ENCODE measurements around the gene PCDHA2. TPM values are rescaled to one million over a fixed set of nuclear protein-coding genes. Genes with fewer than 3 reads are reported as not detected.
"Not testable (repeated sequence)": the region's sequence is repeated elsewhere in the genome, so short reads cannot be mapped to it uniquely, and the experiment has no call there.

The PCDHA2 gene
- not detected for total RNA-seq

DNA sequence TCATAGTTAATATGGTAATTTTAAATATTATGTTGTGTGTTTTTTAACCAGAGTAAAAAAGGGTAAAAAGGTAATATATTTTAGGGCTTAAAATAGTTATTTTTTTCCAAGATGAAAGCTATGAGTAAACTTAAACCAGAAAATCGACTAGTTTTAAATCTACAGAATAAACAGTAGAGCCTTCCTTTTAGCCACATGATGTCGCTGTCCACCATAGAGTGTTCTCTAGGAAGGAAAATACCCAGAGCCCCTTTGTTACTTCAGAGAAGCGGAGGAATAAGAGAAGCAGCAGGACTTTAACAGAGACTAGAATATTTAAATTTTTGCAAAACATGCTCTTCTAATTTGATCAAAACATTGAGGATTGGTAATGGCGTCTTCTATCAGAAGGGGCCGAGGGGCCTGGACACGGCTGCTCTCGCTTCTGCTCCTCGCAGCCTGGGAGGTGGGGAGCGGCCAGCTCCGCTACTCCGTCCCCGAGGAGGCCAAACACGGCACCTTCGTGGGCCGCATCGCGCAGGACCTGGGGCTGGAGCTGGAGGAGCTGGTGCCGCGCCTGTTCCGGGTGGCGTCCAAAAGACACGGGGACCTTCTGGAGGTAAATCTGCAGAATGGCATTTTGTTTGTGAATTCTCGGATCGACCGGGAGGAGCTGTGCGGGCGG, at the start of gene PCDHA2:
TSS of gene PCDHA2 (plus strand) at position 258 of the 664 bp plus-strand sequence.
- no peak for DNase-seq

DNA sequence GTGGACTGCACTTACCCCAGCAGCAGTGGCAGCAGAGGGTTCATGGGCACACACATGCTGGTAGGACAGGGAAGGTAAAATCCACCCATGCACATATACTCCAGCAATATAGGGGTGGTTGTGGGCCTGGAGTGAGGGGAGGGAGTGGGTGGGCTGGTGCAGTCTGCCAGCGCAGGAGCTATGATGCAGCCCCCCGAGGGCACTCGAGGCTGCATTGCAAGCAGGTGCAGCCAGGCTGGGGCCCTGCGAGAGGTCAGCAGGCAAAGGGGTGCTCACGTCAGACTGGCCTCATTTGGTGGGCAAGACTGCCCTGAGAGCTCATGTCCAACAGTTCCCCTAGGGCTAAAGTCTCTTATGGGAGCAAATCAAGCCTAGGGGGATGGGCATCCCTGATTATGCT, 41.1 kb upstream of the PCDHA2 start:
- DNase-seq: no peak

DNA sequence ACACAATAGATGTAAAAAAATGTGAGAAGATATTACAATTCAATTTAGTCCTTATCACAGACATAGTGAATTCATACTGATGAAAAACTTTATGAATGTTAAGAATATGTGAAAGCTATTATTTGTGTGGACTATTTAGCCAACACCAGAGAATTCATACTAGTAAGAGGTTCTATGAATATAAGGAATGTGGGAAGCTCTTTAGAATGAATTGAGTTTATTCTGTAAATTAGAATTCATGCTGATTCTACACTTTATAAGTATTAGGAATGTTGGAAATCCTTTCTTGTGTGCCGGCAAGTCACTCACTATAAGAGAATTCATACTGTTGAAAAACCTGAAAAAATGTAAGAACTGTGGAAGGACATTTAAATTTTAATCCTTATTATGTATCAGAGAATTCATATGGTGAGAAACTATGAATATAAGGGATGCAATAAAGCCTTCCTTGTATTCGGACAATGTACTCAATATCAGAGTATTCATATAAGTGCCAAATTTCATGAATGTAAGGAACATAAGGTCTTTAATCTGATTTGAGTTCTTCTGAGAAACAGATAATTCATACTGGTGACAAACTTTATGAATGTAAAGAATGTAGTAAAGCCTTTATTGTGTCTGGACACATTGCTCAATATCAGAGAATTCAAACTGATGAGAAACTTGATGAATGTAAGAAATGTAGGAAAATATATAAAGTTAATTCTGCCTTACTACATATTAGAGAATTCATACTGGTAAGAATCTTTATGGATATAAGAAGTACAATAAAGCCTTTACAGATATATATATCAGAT, 30.3 kb upstream of the PCDHA2 start:
- DNase-seq: no peak

DNA sequence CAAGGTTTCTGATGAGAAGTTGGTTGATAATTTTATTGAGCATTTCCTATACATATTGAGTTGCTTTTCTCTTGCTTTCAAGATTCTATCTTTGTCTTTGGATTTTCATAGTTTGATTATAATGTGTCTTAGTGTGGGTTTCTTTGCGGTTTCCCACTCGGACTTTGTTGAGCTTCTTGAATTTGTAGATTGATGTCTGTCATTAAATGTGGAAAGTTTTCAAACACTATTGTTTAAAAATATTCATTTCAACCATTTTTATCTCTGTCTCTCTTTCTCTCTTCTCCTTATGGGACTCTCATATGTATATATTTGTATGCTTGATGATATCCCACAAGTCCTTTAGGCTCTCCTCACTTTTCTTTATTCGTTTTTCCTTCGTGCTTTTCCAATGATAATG, 27.2 kb upstream of the PCDHA2 start:
- DNase-seq: no peak

DNA sequence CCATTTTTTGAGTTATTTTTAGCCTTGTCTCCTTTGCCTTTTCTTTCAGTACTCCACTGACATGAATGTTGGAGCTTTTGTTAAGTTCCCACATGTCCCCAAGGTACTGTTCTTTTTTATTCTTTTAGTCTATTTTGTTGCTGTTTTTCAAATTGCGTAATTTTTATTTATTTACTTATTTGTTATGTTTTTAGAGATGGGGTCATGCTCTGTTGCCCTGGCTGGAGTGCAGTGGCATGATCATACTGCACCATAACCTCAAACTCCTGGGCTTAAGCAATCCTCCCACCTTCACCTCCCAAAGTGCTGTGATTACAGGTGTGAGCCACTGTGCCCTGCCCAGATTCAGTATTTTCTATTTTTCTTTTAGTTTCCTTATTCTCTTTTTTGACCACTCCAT, 14.1 kb upstream of the PCDHA2 start:
- DNase-seq: no peak

DNA sequence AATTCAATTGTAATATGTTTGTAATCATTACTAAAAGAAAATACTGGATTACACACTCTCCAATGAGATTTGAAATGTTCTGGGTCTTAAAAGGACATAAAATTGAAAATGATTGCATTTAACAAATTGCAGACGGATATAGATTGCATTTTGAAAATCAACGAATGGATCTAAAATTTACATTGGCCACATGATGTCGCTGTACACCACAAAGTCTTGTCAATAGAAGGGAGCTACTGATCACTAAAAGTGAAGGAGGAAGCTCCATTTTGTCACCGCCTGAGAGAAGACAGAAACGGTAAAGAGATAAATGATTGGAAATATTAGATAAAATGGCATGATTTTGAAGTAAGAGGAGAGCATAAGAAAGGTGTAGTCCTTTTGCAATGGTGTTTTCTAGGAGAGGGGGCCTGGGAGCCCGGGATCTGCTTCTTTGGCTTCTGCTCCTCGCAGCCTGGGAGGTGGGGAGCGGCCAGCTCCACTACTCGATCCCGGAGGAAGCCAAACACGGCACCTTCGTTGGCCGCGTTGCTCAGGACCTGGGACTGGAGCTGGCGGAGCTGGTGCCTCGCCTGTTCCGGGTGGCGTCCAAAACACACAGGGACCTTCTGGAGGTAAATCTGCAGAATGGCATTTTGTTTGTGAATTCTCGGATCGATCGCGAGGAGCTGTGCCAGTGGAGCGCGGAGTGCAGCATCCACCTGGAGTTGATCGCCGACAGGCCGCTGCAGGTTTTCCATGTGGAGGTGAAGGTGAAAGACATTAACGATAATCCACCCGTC, 8.6 kb upstream of the PCDHA2 start, which contains the start of gene PCDHA1:
TSS of gene PCDHA1 (plus strand) at position 236 of the 782 bp plus-strand sequence.
- DNase-seq: no peak

DNA sequence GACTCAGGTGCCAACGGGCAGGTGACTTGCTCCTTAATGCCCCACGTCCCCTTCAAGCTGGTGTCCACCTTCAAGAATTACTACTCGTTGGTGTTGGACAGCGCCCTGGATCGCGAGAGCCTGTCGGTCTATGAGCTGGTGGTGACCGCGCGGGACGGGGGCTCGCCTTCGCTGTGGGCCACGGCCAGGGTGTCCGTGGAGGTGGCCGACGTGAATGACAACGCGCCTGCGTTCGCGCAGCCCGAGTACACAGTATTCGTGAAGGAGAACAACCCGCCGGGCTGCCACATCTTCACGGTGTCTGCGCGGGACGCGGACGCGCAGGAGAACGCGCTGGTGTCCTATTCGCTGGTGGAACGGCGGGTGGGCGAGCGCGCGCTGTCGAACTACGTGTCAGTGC, 7.2 kb upstream of the PCDHA2 start:
- not testable (repeated sequence) for DNase-seq

DNA sequence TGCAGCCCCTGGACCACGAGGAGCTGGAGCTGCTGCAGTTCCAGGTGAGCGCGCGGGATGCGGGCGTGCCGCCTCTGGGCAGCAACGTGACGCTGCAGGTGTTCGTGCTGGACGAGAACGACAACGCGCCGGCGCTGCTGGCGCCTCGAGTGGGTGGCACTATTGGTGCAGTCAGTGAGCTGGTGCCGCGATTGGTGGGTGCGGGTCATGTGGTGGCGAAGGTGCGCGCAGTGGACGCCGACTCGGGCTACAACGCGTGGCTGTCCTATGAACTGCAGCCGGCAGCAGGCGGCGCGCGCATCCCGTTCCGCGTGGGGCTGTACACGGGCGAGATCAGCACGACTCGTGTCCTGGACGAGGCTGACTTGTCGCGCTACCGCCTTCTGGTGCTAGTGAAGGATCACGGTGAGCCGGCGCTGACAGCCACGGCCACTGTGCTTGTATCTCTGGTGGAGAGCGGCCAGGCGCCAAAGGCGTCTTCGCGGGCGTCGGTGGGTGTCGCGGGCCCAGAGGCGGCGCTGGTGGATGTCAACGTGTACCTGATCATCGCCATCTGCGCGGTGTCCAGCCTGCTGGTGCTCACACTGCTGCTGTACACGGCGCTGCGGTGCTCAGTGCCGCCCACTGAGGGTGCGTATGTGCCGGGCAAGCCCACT, 6.7 kb upstream of the PCDHA2 start:
- not testable (repeated sequence) for DNase-seq

DNA sequence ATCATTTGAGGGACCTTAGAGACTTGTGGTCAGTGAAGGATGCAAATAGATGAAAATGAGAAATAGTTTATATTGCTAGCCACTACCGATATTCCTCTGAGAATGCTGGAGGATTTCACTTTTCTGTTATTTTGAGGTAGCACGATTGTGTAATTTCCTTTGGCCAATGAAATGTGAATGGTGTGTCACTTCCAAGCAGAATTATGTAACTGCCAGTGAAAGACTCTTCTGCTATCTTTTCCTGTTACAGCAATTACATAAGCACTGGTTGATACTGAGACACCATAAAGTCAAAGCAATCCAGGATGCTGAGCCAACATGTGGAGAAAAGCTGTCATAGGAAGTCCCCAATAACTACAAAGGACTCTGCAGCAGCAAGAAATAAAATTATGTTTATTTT, 3.6 kb upstream of the PCDHA2 start:
- DNase-seq: no peak

DNA sequence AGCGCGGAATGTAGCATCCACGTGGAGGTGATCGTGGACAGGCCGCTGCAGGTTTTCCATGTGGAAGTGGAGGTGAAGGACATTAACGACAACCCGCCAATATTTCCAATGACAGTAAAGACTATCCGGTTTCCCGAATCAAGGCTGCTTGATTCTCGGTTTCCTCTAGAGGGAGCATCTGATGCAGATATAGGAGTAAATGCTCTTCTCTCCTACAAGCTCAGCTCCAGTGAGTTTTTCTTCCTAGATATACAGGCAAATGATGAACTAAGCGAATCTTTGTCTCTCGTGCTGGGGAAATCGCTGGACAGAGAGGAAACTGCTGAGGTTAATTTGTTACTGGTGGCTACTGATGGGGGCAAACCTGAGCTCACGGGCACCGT, 598 bp downstream of the PCDHA2 start:
- DNase-seq: no peak

DNA sequence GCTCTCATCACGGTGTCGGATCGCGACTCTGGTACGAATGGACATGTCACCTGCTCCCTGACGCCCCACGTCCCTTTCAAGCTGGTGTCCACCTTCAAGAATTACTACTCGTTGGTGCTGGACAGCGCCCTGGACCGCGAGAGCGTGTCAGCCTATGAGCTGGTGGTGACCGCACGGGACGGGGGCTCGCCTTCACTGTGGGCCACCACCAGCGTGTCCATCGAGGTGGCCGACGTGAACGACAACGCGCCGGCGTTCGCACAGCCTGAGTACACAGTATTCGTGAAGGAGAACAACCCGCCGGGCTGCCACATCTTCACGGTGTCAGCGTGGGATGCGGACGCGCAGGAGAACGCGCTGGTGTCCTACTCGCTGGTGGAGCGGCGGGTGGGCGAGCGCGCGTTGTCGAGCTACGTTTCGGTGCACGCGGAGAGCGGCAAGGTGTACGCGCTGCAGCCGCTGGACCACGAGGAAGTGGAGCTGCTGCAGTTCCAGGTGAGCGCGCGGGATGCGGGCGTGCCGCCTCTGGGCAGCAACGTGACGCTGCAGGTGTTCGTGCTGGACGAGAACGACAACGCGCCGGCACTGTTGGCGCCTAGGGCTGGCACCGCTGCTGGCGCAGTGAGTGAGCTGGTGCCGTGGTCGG, 1.5 kb downstream of the PCDHA2 start:
- not testable (repeated sequence) for DNase-seq

DNA sequence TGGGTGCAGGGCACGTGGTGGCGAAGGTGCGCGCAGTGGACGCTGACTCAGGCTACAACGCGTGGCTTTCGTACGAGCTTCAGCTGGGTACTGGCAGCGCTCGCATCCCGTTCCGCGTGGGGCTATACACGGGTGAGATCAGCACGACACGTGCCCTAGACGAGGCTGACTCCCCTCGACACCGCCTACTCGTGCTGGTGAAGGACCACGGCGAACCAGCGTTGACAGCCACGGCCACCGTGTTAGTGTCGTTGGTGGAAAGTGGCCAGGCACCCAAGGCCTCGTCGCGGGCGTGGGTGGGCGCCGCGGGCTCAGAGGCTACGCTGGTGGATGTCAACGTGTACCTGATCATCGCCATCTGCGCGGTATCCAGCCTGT, 2.1 kb downstream of the PCDHA2 start:
- no peak for DNase-seq

DNA sequence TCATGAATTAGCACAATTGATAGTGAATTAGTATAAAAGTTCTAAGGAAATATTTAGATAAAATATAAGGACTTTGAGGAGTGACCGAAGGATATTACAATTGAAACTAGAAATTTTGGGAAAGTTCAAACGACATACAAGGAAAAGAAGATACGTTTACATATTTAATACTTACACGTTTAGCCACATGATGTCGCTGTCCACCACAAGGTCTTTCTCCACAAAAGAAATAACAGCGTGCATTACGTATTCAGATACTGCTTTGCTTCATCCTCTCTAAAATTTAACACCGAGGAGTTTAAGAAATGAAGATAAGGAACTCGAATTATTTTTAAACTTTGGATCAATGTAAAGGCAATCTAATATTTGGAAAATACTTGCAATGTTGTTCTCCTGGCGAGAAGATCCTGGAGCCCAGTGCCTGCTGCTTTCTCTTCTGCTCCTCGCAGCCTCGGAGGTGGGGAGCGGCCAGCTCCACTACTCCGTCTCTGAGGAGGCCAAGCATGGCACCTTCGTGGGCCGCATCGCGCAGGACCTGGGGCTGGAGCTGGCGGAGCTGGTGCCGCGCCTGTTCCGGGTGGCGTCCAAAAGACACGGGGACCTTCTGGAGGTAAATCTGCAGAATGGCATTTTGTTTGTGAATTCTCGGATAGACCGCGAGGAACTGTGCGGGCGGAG, 6.3 kb downstream of the PCDHA2 start, which contains the start of gene PCDHA3:
TSS of gene PCDHA3 (plus strand) at position 242 of the 678 bp plus-strand sequence.
- no peak for DNase-seq

DNA sequence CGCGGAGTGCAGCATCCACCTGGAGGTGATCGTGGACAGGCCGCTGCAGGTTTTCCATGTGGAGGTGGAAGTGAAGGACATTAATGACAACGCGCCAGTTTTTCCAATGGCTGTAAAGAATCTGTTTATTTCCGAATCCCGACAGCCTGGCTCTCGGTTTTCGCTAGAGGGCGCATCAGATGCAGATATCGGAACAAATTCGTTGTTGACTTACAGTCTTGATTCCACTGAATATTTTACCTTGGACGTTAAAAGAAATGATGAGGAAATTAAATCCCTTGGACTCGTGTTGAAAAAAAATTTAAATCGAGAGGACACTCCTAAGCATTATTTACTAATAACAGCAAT, 6.8 kb downstream of the PCDHA2 start:
- DNase-seq: no peak

DNA sequence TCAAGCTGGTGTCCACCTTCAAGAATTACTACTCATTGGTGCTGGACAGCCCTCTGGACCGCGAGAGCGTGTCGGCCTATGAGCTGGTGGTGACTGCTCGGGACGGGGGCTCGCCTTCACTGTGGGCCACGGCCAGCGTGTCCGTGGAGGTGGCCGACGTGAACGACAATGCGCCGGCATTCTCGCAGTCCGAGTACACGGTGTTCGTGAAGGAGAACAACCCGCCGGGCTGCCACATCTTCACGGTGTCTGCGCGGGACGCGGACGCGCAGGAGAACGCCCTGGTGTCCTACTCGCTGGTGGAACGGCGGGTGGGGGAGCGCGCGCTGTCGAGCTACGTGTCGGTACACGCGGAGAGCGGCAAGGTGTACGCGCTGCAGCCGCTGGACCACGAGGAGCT, 7.7 kb downstream of the PCDHA2 start:
- DNase-seq: not testable (repeated sequence)

DNA sequence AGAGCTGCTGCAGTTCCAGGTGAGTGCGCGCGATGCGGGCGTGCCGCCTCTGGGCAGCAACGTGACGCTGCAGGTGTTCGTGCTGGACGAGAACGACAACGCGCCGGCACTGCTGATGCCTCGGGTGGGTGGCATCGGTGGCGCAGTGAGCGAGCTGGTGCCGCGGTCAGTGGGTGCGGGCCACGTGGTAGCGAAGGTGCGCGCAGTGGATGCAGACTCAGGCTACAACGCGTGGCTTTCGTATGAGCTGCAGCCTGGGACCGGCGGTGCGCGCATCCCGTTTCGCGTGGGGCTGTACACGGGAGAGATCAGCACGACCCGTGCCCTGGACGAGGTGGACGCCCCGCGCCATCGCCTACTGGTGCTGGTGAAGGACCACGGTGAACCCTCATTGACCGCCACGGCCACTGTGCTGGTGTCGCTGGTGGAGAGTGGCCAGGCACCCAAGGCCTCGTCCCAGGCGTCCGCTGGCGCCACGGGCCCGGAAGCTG, 8.2 kb downstream of the PCDHA2 start:
- no peak for DNase-seq

DNA sequence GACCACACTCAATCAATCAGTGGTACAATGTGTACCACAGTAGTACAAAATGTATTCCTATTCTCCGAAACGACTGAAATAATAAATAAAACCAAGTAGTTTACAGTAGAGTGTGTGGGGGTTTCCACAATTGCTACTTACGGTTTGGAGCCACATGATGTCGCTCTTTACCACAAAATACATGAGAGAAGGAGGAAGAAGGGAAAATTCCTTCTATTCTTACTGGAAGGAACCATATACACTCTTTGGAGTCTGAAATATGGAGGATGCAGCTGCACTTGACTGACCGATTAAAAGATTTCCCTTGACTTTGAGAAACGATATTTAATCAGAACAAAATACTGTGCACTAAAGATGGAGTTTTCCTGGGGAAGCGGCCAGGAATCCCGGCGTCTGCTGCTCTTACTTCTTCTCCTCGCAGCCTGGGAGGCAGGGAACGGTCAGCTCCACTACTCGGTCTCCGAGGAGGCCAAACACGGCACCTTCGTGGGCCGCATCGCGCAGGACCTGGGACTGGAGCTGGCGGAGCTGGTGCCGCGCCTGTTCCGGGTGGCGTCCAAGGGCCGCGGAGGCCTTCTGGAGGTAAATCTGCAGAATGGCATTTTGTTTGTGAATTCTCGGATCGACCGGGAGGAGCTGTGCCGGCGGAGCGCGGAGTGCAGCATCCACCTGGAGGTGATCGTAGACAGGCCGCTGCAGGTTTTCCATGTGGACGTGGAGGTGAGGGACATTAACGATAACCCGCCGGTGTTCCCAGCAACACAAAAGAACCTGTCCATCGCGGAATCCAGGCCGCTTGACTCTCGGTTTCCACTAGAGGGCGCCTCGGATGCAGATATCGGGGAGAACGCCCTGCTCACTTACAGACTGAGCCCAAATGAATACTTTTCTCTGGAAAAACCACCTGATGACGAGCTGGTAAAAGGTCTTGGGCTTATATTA, 12.5 kb downstream of the PCDHA2 start, which contains the start of gene PCDHA4:
TSS of gene PCDHA4 (plus strand) at position 235 of the 942 bp plus-strand sequence.
- DNase-seq: no peak

DNA sequence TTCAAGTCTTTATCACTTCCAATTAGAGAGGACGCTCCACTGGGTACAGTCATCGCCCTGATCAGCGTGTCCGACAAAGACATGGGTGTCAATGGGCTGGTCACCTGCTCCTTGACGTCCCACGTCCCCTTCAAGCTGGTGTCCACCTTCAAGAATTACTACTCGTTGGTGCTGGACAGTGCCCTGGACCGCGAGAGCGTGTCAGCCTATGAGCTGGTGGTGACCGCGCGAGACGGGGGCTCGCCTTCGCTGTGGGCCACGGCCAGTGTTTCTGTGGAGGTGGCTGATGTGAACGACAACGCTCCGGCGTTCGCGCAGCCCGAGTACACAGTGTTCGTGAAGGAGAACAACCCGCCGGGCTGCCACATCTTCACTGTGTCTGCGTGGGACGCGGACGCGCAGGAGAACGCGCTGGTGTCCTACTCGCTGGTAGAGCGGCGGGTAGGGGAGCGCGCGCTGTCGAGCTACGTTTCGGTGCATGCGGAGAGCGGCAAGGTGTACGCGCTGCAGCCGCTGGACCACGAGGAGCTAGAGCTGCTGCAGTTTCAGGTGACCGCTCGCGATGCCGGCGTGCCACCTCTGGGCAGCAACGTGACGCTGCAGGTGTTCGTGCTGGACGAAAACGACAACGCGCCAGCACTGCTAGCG, 13.7 kb downstream of the PCDHA2 start:
- DNase-seq: not testable (repeated sequence)

DNA sequence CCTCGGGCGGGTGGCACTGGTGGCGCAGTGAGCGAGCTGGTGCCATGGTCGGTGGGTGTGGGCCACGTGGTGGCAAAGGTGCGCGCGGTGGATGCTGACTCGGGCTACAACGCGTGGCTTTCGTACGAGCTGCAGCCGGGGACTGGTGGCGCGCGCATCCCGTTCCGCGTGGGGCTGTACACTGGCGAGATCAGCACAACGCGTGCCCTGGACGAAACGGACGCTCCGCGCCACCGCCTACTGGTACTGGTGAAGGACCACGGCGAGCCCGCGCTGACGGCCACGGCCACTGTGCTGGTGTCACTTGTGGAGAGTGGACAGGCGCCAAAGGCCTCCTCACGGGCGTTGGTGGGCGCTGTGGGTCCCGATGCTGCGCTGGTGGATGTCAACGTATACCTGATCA, 14.2 kb downstream of the PCDHA2 start:
- DNase-seq: no peak
